Sciatic nerve (tissue), 2 donors: ENCODE results near the gene ENKD1. TPM values are rescaled to one million over a fixed set of nuclear protein-coding genes. Genes with fewer than 3 reads are reported as not detected.
A peak's percentile ranks its signal among the peaks of the same experiment; 100 is the strongest.

Source experiments
- ATAC-seq: fragments of 200-7000 bp; cut with Tn5 transposase; one replicate; pipeline ENCODE4 v1.9.1; 2020; ENCODE audit warnings: mild to moderate bottlenecking, moderate library complexity
- DNase-seq: peaks from one replicate; pipeline ENCODE4 v3.0.0-alpha.2; 2020; ENCODE audit warnings: low spot score
- intact Hi-C: fragments of 100-400 bp; cut with DNase I; formaldehyde crosslinking; loops from one replicate; pipeline ENCODE4 v1.14.2; 2022
- total RNA-seq: library from RNA; stranded (reverse); fragmentation: NEBNext Ultra II Directional; extraction: Animal tissue kit (Norgen Biotek cat#: 25700); gene quantifications from one replicate; pipeline ENCODE4 v1.2.1, GENCODE V29; 2021
- donor health status: DM: no; HTN: no; CAD: no.
- donor health status: DM: no; HTN: no; CAD: no.

Gene ENKD1
- total RNA-seq, 1 donor from 2014 or later, result 19.7 TPM

GRCh38 chr16:67655363-67655762 is 11.2 kb downstream of the ENKD1 start:
- DNase-seq (no peak), ATAC-seq (no peak)
- intact Hi-C loops, result no loop called here

GRCh38 chr16:67654403-67654911 is 12.1 kb downstream of the ENKD1 start:
- no peak for ATAC-seq
- intact Hi-C loops, result no loop called here

GRCh38 chr16:67653789-67654402 is 12.7 kb downstream of the ENKD1 start:
- DNase-seq, result no peak
- no peak for ATAC-seq
- intact Hi-C loops, result no loop called here

More at GRCh38 chr16:67654403-67654911, 12.1 kb downstream of the ENKD1 start:
- DNase-seq, result no peak

- DNase-seq (no peak), ATAC-seq (no peak)
- intact Hi-C loops, result no loop called here
Observed at GRCh38 chr16:67653128-67653788, 13.3 kb downstream of the ENKD1 start.

GRCh38 chr16:67652578-67653127 is 13.9 kb downstream of the ENKD1 start:
- DNase-seq (no peak), ATAC-seq (no peak)
- intact Hi-C loops, result no loop called here

- no peak for DNase-seq
- intact Hi-C loops, result no loop called here
- ATAC-seq, result no peak
Observed at GRCh38 chr16:67651847-67652246, 14.7 kb downstream of the ENKD1 start.

- intact Hi-C loops, result no loop called here
- ATAC-seq (no peak), DNase-seq (no peak)
Observed at GRCh38 chr16:67651039-67651438, 15.5 kb downstream of the ENKD1 start.

DNA sequence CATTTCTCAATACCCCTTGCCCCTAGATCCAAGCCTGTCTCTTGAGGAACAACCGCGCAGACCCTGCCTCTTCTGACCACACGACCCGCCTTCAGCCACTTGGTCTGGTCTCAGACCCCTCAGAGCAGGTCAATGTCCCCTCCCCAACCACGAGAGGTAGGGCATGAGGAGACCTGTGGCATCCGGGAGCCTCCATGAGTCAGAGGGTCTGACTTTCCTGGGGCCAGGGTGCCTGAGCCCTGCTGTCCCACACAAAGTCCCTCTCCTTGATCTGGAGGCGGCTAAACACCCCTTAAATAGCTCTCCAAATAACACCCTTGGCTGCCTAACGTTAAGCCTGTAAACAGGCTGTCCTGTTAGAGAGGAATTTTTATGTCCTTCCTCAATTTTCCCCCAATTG is 16.5 kb downstream of the ENKD1 start:
- intact Hi-C loops, result no loop called here
- ATAC-seq, result no peak
- DNase-seq, result no peak

DNA sequence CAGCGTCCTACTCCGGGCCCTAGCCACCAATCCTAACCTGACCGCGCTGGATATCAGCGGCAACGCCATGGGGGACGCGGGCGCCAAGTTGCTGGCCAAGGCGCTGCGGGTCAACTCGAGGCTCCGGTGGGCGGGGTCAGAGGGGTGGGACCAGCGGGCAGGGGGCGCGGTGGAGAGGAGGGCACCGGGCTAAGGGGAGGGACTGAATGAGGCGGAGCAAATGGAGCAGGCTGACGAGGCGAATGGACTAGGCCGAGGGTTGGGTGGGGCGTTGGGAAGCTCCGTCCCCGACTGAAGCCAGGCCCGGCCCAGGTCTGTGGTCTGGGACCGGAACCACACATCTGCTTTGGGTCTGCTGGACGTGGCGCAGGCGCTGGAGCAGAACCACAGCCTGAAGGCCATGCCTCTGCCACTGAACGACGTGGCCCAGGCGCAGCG is 17.0 kb downstream of the ENKD1 start:
- intact Hi-C loops, result no loop called here
- peak; percentile 73 for ATAC-seq
- DNase-seq, result no peak

DNA sequence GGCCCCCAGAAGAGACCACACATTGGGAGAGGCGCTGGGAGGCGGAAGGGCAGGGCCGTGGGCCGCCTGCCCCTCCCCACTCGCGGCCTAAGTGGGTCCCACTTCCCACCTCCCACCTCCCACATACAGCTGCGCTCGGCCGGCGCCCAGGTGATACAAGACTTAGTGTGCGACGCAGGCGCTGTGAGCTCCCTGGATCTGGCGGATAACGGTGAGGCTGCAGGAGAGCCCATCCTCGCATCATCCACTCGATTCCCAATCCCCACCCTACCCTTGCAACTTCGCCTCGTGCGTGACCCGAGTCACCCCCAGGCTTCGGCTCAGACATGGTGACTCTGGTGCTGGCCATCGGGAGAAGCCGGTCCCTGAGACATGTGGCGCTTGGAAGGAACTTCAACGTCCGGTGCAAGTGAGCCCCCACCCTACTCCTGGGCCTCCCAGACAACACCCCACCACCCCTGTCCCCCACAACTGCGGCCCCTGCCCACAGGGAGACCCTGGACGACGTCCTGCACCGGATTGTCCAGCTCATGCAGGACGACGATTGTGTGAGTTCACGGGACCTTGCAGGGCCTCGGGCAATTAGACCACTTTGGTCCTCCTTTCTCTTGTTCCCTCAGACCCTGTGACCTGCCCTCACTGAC is 17.7 kb downstream of the ENKD1 start:
- DNase-seq, result no peak
- intact Hi-C loops, result no loop called here
- ATAC-seq, result no peak

- ATAC-seq, result no peak
- intact Hi-C loops, result no loop called here
Observed at GRCh38 chr16:67648088-67648763, 18.3 kb downstream of the ENKD1 start.

DNA sequence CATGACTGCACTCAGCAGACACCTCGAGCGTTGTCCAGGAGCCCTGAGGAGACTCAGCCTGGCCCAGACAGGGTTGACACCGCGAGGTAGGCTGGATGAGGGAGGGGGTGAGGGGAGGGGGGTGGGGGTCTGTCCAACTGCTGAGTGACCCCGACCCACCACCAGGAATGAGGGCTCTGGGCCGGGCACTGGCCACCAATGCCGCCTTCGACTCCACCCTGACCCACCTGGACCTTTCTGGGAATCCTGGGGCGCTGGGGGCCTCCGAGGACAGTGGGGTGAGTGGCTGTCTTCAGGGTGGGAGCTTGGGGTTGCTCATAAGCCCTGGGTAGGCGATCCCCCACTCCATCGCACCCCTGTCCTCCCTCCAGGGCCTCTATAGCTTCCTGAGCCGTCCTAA is 18.9 kb downstream of the ENKD1 start:
- intact Hi-C loops, result no loop called here
- no peak for ATAC-seq
- no peak for DNase-seq

More at GRCh38 chr16:67648088-67648763, 18.3 kb downstream of the ENKD1 start:
- DNase-seq, result no peak

DNA sequence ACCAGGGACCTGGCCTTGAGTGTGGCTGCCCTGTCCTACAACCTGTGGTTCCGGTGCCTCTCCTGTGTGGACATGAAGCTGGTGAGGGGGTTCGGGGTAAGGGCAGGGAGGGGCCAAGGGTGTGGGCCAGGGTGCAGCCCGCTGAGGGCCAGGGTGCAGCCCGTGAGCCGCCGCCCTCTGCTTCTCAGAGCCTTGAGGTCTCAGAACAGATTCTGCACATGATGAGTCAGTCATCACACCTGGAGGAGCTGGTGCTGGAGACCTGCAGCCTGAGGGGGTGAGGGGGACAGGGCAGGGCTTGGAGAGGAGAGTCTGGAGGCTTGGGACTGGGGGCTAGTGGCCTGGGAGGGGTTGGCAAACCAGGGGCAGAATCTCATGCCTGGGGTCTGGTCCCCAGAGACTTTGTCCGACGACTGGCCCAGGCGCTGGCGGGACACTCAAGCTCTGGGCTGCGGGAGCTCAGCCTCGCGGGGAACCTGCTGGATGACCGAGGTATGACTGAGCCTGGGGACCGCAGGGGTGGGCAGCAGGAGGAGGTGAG is 19.4 kb downstream of the ENKD1 start:
- ATAC-seq, result no peak
- no peak for DNase-seq
- intact Hi-C loops, result no loop called here

GRCh38 chr16:67645397-67646121 is 21.0 kb downstream of the ENKD1 start:
- intact Hi-C loops, result no loop called here
- no peak for ATAC-seq
- no peak for DNase-seq

DNA sequence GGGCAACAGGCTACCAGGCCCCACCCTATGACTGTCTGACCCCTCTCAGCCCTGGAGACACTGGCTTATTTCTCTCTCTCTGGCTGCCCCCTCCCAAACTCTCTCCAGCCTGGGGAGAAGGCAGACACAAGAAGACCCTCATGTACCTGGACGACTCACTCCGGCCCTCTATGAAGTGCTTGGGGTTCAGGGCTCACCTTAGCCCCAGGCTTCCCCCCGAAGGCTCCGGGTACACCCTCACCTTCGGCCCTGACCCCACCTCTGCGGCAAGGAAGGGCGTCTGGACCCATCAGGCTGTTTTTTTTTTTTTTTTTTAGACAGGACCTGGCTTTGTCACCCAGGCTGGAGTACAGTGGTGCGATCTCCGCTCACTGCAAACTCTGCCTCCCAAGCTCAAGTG is 22.5 kb downstream of the ENKD1 start:
- intact Hi-C loops, result no loop called here
- DNase-seq (no peak), ATAC-seq (no peak)

DNA sequence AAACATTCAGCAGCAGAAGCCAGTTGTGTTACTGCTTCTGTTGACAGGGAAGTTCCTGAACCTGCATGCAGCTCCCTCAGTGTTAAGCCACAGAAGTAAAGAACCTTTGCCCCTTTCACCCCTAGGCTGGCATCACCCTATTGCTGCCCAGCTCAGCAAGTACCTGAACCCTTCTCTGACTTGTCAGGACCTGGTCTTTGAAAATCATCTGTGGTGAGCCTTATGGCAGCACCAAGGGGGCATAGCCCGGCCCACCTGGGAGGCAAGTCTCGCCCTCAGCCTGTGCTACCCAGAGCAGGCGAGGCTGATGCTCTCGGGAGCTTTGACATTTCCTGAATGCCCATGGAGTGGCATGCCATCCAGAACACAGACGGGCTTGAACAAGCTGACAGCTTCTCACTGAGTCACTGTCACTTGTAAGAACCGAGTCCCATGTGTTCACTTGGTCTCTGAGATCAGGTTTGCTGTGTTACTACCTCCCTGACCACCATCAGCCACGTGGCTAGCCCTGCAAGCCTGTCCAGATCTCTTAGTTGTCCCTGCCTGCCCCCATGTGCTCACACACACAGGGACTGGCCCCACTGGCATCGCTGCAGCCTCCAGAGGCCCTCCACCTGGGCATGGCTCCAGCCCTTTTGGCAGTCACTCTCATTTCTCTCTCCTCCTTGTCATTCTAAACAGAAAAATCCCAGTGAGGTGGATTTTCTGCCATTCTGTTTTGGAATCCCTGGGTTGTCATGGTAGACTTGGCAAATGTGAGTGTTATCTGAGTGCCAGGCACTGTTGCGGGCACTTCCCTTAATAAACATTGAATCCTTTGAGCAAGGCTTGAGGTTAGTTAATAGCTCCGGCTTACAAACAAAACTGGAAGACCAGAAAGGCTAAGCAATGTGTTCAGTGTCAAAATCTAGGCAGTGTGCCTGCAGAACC is 24.5 kb downstream of the ENKD1 start:
- ATAC-seq (peak; percentile 27), DNase-seq (no peak)
- intact Hi-C loops, result no loop called here

GRCh38 chr16:67637625-67638024 is 28.9 kb downstream of the ENKD1 start:
- DNase-seq (no peak), ATAC-seq (no peak)
- intact Hi-C loops, result no loop called here
